Mammary epithelial cell (primary cell): ENCODE measurements around the gene WDR46.

Source experiments
- EZH2 ChIP-seq: IDR thresholded peaks from 2 replicates; pipeline ENCODE4 v1.6.1; 2012; ENCODE audit warnings: low read length, inconsistent platforms, borderline replicate concordance
- TF ChIP-seq, protein P1 (sequence below), 2 donors: IDR thresholded peaks in 1 of 2; conservative IDR thresholded peaks in 1 of 2; 2 replicates each; pipeline ENCODE4 v1.5.1; 2011 to 2012; ENCODE audit warnings: inconsistent platforms in 2 of 2, low read length in 2 of 2, mild to moderate bottlenecking in 2 of 2, control low read depth in 1 of 2, low read depth in 1 of 2; ENCODE audit not compliant: insufficient read depth in 1 of 2; ENCODE audit errors: extremely low read depth in 1 of 2

DNA sequence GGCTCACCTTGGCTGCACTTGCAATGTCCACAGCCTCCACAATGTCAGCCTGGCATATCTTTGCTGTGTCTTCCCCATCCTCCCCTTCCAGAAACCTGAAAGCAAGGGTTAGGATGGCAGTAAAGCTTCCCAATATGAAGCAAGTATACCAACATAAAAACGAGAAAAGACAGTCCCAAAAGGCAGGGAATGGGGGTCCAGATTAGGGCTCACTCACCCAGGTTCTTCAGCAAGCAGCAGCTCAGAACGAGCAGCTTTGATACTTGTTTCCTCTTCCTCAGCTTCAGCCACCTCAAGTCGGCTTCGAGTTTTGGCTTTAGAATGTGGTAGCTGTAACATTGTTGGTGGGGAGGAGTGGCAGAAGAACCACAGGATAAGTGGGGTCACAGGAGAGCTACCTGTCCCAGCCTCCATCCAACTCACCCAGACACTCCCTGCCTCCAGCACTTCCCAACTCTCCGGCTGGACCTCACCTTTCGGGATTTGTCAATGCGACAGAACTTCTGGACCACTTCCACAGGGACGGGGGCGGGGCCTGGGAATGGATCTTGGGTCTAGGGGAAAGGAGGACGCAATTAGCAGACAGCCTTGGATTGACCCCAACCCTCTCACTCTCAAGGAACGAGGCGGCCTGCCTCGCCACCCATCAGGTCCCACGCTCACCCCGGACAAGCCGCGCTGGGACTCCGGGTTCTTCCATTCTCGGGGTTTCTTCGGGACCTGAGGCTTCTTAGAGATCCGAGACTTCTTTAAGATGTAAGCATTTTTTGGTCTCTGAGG lies 708 bp downstream of the WDR46 start:
- TF ChIP-seq, protein P1, sequence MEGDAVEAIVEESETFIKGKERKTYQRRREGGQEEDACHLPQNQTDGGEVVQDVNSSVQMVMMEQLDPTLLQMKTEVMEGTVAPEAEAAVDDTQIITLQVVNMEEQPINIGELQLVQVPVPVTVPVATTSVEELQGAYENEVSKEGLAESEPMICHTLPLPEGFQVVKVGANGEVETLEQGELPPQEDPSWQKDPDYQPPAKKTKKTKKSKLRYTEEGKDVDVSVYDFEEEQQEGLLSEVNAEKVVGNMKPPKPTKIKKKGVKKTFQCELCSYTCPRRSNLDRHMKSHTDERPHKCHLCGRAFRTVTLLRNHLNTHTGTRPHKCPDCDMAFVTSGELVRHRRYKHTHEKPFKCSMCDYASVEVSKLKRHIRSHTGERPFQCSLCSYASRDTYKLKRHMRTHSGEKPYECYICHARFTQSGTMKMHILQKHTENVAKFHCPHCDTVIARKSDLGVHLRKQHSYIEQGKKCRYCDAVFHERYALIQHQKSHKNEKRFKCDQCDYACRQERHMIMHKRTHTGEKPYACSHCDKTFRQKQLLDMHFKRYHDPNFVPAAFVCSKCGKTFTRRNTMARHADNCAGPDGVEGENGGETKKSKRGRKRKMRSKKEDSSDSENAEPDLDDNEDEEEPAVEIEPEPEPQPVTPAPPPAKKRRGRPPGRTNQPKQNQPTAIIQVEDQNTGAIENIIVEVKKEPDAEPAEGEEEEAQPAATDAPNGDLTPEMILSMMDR (conservative IDR thresholded peaks at IDR 0.05 in 1 of 2, IDR thresholded peaks at IDR 0.05 in 1 of 2; ENCODE audit: extremely low read depth in 1 of 2, insufficient read depth in 1 of 2, low read depth in 1 of 2, low read length in 2 of 2): no peak
- no peak for TF ChIP-seq EZH2
